CD14-positive monocyte (primary cell): Measurements from ENCODE around the gene SLCO2A1. TPM values are rescaled to one million over a fixed set of nuclear protein-coding genes. Genes with fewer than 3 reads are reported as not detected.
A peak's percentile ranks its signal among the peaks of the same experiment; 100 is the strongest.

ENCODE experiments used
- DNase-seq, 3 donors: peaks; one replicate each; pipeline ENCODE4 v3.0.0-alpha.2; 2011 to 2022
- H2AFZ ChIP-seq: 2 replicates; pipeline ENCODE4 v1.6.0; 2012; ENCODE audit warnings: mild to moderate bottlenecking, low read depth, low read length, inconsistent platforms; ENCODE audit not compliant: insufficient read depth, poor library complexity, severe bottlenecking
- H3K27ac ChIP-seq, 2 donors: 1 replicate in 1 of 2; 2 replicates in 1 of 2; pipeline ENCODE4 v1.5.1; 2012 to 2013; ENCODE audit warnings: low read length in 2 of 2, control low read depth in 1 of 2, inconsistent platforms in 1 of 2, low read depth in 1 of 2, mild to moderate bottlenecking in 1 of 2
- H3K27me3 ChIP-seq, 2 donors: one replicate each; pipeline versions ENCODE4 v1.6.0 to v1.6.1; 2011 to 2013; ENCODE audit warnings: low read length in 2 of 2; ENCODE audit not compliant: control insufficient read depth in 2 of 2, insufficient read depth in 2 of 2
- H3K36me3 ChIP-seq, 2 donors: replicated peaks in 1 of 2; 1 replicate in 1 of 2; 2 replicates in 1 of 2; pipeline versions ENCODE4 v1.5.1 to v1.6.1; 2012 to 2013; ENCODE audit warnings: low read length in 2 of 2, control low read depth in 1 of 2, inconsistent platforms in 1 of 2, mild to moderate bottlenecking in 1 of 2; ENCODE audit not compliant: insufficient read depth in 2 of 2, control insufficient read depth in 1 of 2
- H3K4me1 ChIP-seq, 2 donors: 1 replicate in 1 of 2; 2 replicates in 1 of 2; pipeline versions ENCODE4 v1.5.1 to v1.6.1; 2012 to 2013; ENCODE audit warnings: low read length in 2 of 2, control low read depth in 1 of 2, inconsistent platforms in 1 of 2, mild to moderate bottlenecking in 1 of 2, moderate library complexity in 1 of 2; ENCODE audit not compliant: insufficient read depth in 2 of 2, control insufficient read depth in 1 of 2
- H3K4me2 ChIP-seq: replicated peaks from 2 replicates; pipeline ENCODE3; 2012; ENCODE audit warnings: low read length, moderate library complexity, mild to moderate bottlenecking; ENCODE audit not compliant: poor library complexity, severe bottlenecking; ENCODE audit errors: extremely low read depth
- H3K4me3 ChIP-seq, 3 experiments: fragments of 200-600 bp in 1 of 3; sonication (generic) in 1 of 3; replicated peaks in 1 of 3; 1 replicate in 2 of 3; 2 replicates in 1 of 3; pipeline ENCODE4 v1.5.1; 2011 to 2013; ENCODE audit warnings: low read length in 3 of 3, mild to moderate bottlenecking in 3 of 3, control low read depth in 2 of 3, low read depth in 2 of 3, inconsistent platforms in 1 of 3, moderate library complexity in 1 of 3
- H3K79me2 ChIP-seq: 2 replicates; pipeline ENCODE4 v1.6.0; 2012; ENCODE audit warnings: mild to moderate bottlenecking, control low read depth, inconsistent platforms, low read length, moderate library complexity; ENCODE audit not compliant: insufficient read depth
- H3K9ac ChIP-seq: 2 replicates; pipeline ENCODE4 v1.6.0; 2017; ENCODE audit warnings: low read length, mild to moderate bottlenecking; ENCODE audit not compliant: insufficient read depth, poor library complexity, severe bottlenecking
- H3K9me3 ChIP-seq, 2 donors: replicated peaks in 1 of 2; 1 replicate in 1 of 2; 2 replicates in 1 of 2; pipeline versions ENCODE4 v1.5.1 to v1.6.1; 2012 to 2013; ENCODE audit warnings: low read length in 2 of 2, control low read depth in 1 of 2; ENCODE audit not compliant: control insufficient read depth in 1 of 2, insufficient read depth in 1 of 2
- H4K20me1 ChIP-seq: 2 replicates; pipeline ENCODE4 v1.6.0; 2012; ENCODE audit warnings: mild to moderate bottlenecking, low read length, control low read depth, moderate library complexity; ENCODE audit not compliant: insufficient read depth
- H3K27ac Mint-ChIP-seq, 7 donors: one replicate each; pipeline ENCODE4 v1.8.0; 2020; ENCODE audit warnings: mild to moderate bottlenecking in 7 of 7, mixed read lengths in 7 of 7, moderate library complexity in 6 of 7, inconsistent platforms in 2 of 7
- H3K27me3 Mint-ChIP-seq, 3 donors: one replicate each; pipeline ENCODE4 v1.8.0; 2021 to 2022; ENCODE audit warnings: low read depth in 3 of 3, mild to moderate bottlenecking in 3 of 3, mixed read lengths in 3 of 3, moderate library complexity in 3 of 3, inconsistent platforms in 1 of 3
- H3K36me3 Mint-ChIP-seq, 2 donors: one replicate each; pipeline ENCODE4 v1.8.0; 2020; ENCODE audit warnings: mixed read lengths in 2 of 2, inconsistent platforms in 1 of 2, mild to moderate bottlenecking in 1 of 2
- H3K4me1 Mint-ChIP-seq: one replicate; pipeline ENCODE4 v1.8.0; 2020; ENCODE audit warnings: mild to moderate bottlenecking, mixed read lengths
- H3K4me3 Mint-ChIP-seq, 2 donors: one replicate each; pipeline ENCODE4 v1.8.0; 2020; ENCODE audit warnings: mild to moderate bottlenecking in 2 of 2, mixed read lengths in 2 of 2, moderate library complexity in 1 of 2
- H3K9me3 Mint-ChIP-seq, 7 donors: one replicate each; pipeline ENCODE4 v1.8.0; 2020 to 2022; ENCODE audit warnings: mixed read lengths in 7 of 7, mild to moderate bottlenecking in 6 of 7, moderate library complexity in 6 of 7, inconsistent platforms in 2 of 7
- WGBS: methylation state at CpG from one replicate; pipeline ENCODE4 v1.1.5; 2013; ENCODE audit warnings: missing lambda C conversion rate; ENCODE audit not compliant: insufficient coverage; 5-methylcytosine and 5-hydroxymethylcytosine counted together
- intact Hi-C, 2 donors: fragments of 100-400 bp; cut with micrococcal nuclease; formaldehyde crosslinking; loops; one replicate each; pipeline versions ENCODE4 v1.15.0 to v1.15.1; 2023
- polyA plus RNA-seq, 3 donors: library from polyadenylated mRNA; depleted of rRNA in 1 of 3; unstranded in 2 of 3; stranded (reverse) in 1 of 3; fragments of 300-500 nt in 2 of 3; fragments of >200 nt in 1 of 3; fragmentation: Illumina TruSeq in 2 of 3; gene quantifications; 1 replicate in 2 of 3; 2 replicates in 1 of 3; pipeline ENCODE4 v1.2.3, GENCODE V29; 2012 to 2021
- TF ChIP-seq, protein P1 (sequence below): fragments of 200-600 bp; IDR thresholded peaks from one replicate; pipeline ENCODE4 v1.8.0; 2022; ENCODE audit warnings: antibody characterized with exemption, mild to moderate bottlenecking

SLCO2A1 gene
- polyA plus RNA-seq, 3 donors, result 0.12 TPM; not detected in 2

GRCh38 chr3:133996996-133997395 is 32.7 kb downstream of the SLCO2A1 start:
- no peaks in the 10 kb centered on the region for H3K36me3 Mint-ChIP-seq
- Histone ChIP-seq H3K9me3 (no peaks in the 10 kb centered on the region), H3K27ac (no peak overlapping the region), H2AFZ (no peak overlapping the region), H3K79me2 (no peaks in the 10 kb centered on the region), H3K9ac (no peak overlapping the region), H3K4me3 (no peak overlapping the region), H3K36me3 (no peaks in the 10 kb centered on the region), H3K4me2 (no peak overlapping the region), H4K20me1 (no peaks in the 10 kb centered on the region), H3K27me3 (no peaks in the 10 kb centered on the region), H3K4me1 (no peaks in the 10 kb centered on the region)
- no peak for DNase-seq
- H3K27me3 Mint-ChIP-seq, result peaks cover 1 to 7% (median 2%) of the 10 kb centered on the region in 3 donors
- WGBS, result 94% methylated on average over 2 of the region's 5 CpGs
- H3K27ac Mint-ChIP-seq, result peak overlapping the region in 1 of 7 donors; percentile 46
- peaks cover 0 to 2% (median 0%) of the 10 kb centered on the region in 7 donors for H3K9me3 Mint-ChIP-seq
- TF ChIP-seq, protein P1, sequence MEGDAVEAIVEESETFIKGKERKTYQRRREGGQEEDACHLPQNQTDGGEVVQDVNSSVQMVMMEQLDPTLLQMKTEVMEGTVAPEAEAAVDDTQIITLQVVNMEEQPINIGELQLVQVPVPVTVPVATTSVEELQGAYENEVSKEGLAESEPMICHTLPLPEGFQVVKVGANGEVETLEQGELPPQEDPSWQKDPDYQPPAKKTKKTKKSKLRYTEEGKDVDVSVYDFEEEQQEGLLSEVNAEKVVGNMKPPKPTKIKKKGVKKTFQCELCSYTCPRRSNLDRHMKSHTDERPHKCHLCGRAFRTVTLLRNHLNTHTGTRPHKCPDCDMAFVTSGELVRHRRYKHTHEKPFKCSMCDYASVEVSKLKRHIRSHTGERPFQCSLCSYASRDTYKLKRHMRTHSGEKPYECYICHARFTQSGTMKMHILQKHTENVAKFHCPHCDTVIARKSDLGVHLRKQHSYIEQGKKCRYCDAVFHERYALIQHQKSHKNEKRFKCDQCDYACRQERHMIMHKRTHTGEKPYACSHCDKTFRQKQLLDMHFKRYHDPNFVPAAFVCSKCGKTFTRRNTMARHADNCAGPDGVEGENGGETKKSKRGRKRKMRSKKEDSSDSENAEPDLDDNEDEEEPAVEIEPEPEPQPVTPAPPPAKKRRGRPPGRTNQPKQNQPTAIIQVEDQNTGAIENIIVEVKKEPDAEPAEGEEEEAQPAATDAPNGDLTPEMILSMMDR, result no peak
- no peak overlapping the region for H3K4me3 Mint-ChIP-seq
- intact Hi-C loops, result no loop called here
- H3K4me1 Mint-ChIP-seq, result no peaks in the 10 kb centered on the region

GRCh38 chr3:133996251-133996661 is 33.5 kb downstream of the SLCO2A1 start:
- no peaks in the 10 kb centered on the region for H3K4me1 Mint-ChIP-seq
- no peaks in the 10 kb centered on the region for H3K79me2 ChIP-seq
- no peak overlapping the region for H3K4me3 Mint-ChIP-seq
- H3K36me3 ChIP-seq, result no peaks in the 10 kb centered on the region
- no peaks in the 10 kb centered on the region for H3K9me3 ChIP-seq
- H3K4me2 ChIP-seq, result no peak overlapping the region
- H3K27ac Mint-ChIP-seq, result no peak overlapping the region
- peaks cover 0 to 2% (median 0%) of the 10 kb centered on the region in 7 donors for H3K9me3 Mint-ChIP-seq
- no peak overlapping the region for H3K9ac ChIP-seq
- peaks cover 1 to 7% (median 2%) of the 10 kb centered on the region in 3 donors for H3K27me3 Mint-ChIP-seq
- no peak overlapping the region for H3K27ac ChIP-seq
- H2AFZ ChIP-seq, result no peak overlapping the region
- TF ChIP-seq, protein P1, result no peak
- H3K4me3 ChIP-seq, result no peak overlapping the region
- no peak for DNase-seq
- no peaks in the 10 kb centered on the region for H4K20me1 ChIP-seq
- H3K4me1 ChIP-seq, result no peaks in the 10 kb centered on the region
- WGBS, result 95% methylated on average over 12 of the region's 12 CpGs
- H3K27me3 ChIP-seq, result no peaks in the 10 kb centered on the region
- no peaks in the 10 kb centered on the region for H3K36me3 Mint-ChIP-seq
- intact Hi-C loops, result no loop called here
